ENCODE data around the gene ADGRF1. TPM values are rescaled to one million over a fixed set of nuclear protein-coding genes. Genes with fewer than 3 reads are reported as not detected.

ADGRF1 gene
- polyA plus RNA-seq, 2 of the 4 experiments (the other 2 are of a cell fraction) = 0.01 TPM; not detected in 1

DNA sequence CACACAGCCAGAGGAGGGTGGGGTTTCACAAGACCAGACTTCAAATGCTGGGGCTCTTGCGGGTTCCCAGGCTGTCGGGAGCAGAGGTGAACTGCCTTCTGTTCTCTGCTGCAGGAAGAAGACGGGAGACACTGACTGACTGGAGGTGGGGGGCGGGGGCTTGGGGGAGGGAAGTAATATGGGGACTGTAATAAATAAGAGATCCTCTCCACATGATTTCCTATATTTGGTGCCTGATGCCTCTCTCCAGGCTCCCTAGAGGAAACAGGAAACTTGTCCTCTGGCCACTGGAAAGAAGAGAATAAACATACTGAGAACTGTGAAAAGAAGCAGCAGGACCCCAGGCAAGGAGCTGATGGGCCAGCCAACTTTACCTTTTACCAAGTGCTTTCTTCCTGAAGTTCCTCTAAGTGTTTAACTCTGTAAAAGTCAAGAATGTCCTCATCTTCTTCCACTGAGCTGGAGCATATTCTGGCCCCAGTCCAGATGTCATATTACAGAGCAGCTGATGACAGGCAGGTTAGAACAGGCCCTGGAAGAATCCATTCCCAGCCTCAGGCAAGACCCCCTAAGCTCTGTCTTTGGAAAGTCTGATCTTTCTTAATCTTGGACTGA, 87.2 kb downstream of the ADGRF1 start:
- TF ChIP-seq FOSB (CRISPR knock-in tag; IDR thresholded peaks at IDR 0.05) (no peak), MAX (IDR thresholded peaks at IDR 0.05) (no peak), BHLHE40 (IDR thresholded peaks at IDR 0.05; ENCODE audit: low read depth, low read length) (no peak), HOXA7 (CRISPR knock-in tag; IDR thresholded peaks at IDR 0.05) (no peak), HDAC2 (IDR thresholded peaks at IDR 0.05) (no peak), ESRRA (IDR thresholded peaks at IDR 0.05; ENCODE audit: borderline replicate concordance, low read length) (no peak), HMGXB4 (CRISPR knock-in tag; IDR thresholded peaks at IDR 0.05; ENCODE audit: borderline replicate concordance) (no peak), EHF (CRISPR knock-in tag; IDR thresholded peaks at IDR 0.05) (no peak), FOSL2 (IDR thresholded peaks at IDR 0.05) (no peak), FOSL2 (CRISPR knock-in tag; IDR thresholded peaks at IDR 0.05) (no peak), TP53 (CRISPR knock-in tag; IDR thresholded peaks at IDR 0.05) (no peak)
- H3K27ac ChIP-seq = no peak overlapping the region
- 83% methylated on average over 4 of the region's 4 CpGs for WGBS (ENCODE audit: missing lambda C conversion rate)
- ATAC-seq (no peak), FAIRE-seq (no peak), DNase-seq (ENCODE audit: low read depth in 1 of 2, low spot score in 1 of 2) (no peak)
- no peaks in the 10 kb centered on the region for H3K4me1 ChIP-seq
- H3K4me2 ChIP-seq = no peak overlapping the region
- POLR2A ChIA-PET = no interaction called here
- CTCF ChIA-PET = interaction anchor here (2.3 kb wide), 1 partner anchor 8 kb away, joined by 5 read pairs; no protein-coding TSS in a partner anchor
- H3K9me3 ChIP-seq = no peaks in the 10 kb centered on the region
- H3K4me3 ChIP-seq = no peak overlapping the region

GRCh38 chr6:46953921-46954320, 88.2 kb downstream of the ADGRF1 start:
- ChIA-PET CTCF (interaction anchor here (2.3 kb wide), 1 partner anchor 9 kb away, joined by 5 read pairs; no protein-coding TSS in a partner anchor), POLR2A (no interaction called here)
- Histone ChIP-seq H3K27ac (no peak overlapping the region), H3K4me3 (no peak overlapping the region), H3K4me2 (no peak overlapping the region), H3K4me1 (peaks cover 4% of the 10 kb centered on the region; the same call in 1 of the 3 replicates), H3K9me3 (no peaks in the 10 kb centered on the region)
- WGBS (ENCODE audit: missing lambda C conversion rate) = 56% methylated on average over 4 of the region's 4 CpGs
- no peak for DNase-seq (ENCODE audit: low read depth in 1 of 2, low spot score in 1 of 2)
- no peak for ATAC-seq
- no peak for TF ChIP-seq POLR2A (IDR thresholded peaks at IDR 0.05; ENCODE audit: low read length)
- TF ChIP-seq PBX3 (IDR thresholded peaks at IDR 0.05) = no peak
- TF ChIP-seq RNF2 (IDR thresholded peaks at IDR 0.05; ENCODE audit: borderline replicate concordance, low read depth) = no peak
- TF ChIP-seq MAX (IDR thresholded peaks at IDR 0.05) = no peak
- no peak for TF ChIP-seq RCOR1 (IDR thresholded peaks at IDR 0.05; ENCODE audit: low read depth, low read length)
- no peak for TF ChIP-seq FOXS1 (CRISPR knock-in tag; IDR thresholded peaks at IDR 0.05)
- no peak for TF ChIP-seq NPAS2 (CRISPR knock-in tag; IDR thresholded peaks at IDR 0.05; ENCODE audit: borderline replicate concordance)
- no peak for TF ChIP-seq GATA3 (IDR thresholded peaks at IDR 0.05; ENCODE audit: borderline replicate concordance)
- TF ChIP-seq NR3C1 (IDR thresholded peaks at IDR 0.05) = no peak
- TF ChIP-seq NFE2L2 (conservative IDR thresholded peaks at IDR 0.05; ENCODE audit: low read length) = no peak
- no peak for TF ChIP-seq ELK1 (IDR thresholded peaks at IDR 0.05; ENCODE audit: low read depth, low read length)
- FAIRE-seq = no peak

Measured in A549 (cell line).